H9 (cell line): Measurements from ENCODE around the gene GPR62. TPM values are rescaled to one million over a fixed set of nuclear protein-coding genes. Genes with fewer than 3 reads are reported as not detected.

Source experiments
- DNase-seq: peaks from one replicate; pipeline ENCODE4 v3.0.0-alpha.2; 2017
- H2AFZ ChIP-seq: one replicate; pipeline ENCODE4 v1.6.1; 2013; ENCODE audit warnings: mild to moderate bottlenecking, low read length, control low read depth, moderate library complexity
- H2AK5ac ChIP-seq: 2 replicates; pipeline ENCODE4 v1.6.1; 2013; ENCODE audit warnings: low read length, control low read depth, mixed read lengths; ENCODE audit not compliant: insufficient read length
- H2BK120ac ChIP-seq: one replicate; pipeline ENCODE4 v1.6.1; 2013; ENCODE audit warnings: low read depth, mild to moderate bottlenecking, low read length, control low read depth, inconsistent platforms; ENCODE audit not compliant: poor library complexity, severe bottlenecking
- H2BK12ac ChIP-seq: 2 replicates; pipeline ENCODE4 v1.6.1; 2013; ENCODE audit warnings: low read length, control low read depth, mixed read lengths, low read depth; ENCODE audit not compliant: insufficient read length
- H2BK15ac ChIP-seq: 2 replicates; pipeline ENCODE4 v1.6.1; 2013; ENCODE audit warnings: low read depth, low read length, control low read depth
- H2BK20ac ChIP-seq: one replicate; pipeline ENCODE4 v1.6.1; 2013; ENCODE audit warnings: low read depth, mild to moderate bottlenecking, low read length, control low read depth, inconsistent platforms; ENCODE audit not compliant: poor library complexity, severe bottlenecking
- H2BK5ac ChIP-seq: 2 replicates; pipeline ENCODE4 v1.6.1; 2013; ENCODE audit warnings: low read length, control low read depth, mixed read lengths; ENCODE audit not compliant: insufficient read length
- H3K14ac ChIP-seq: 2 replicates; pipeline ENCODE4 v1.6.1; 2013; ENCODE audit warnings: low read length, control low read depth; ENCODE audit not compliant: insufficient read depth
- H3K18ac ChIP-seq: 2 replicates; pipeline ENCODE4 v1.6.1; 2013; ENCODE audit warnings: low read depth, mild to moderate bottlenecking, mixed read lengths, low read length, control low read depth; ENCODE audit not compliant: insufficient read length
- H3K23ac ChIP-seq: 2 replicates; pipeline ENCODE4 v1.6.1; 2013; ENCODE audit warnings: low read length, control low read depth, mixed read lengths, low read depth; ENCODE audit not compliant: insufficient read length
- H3K23me2 ChIP-seq: 2 replicates; pipeline ENCODE4 v1.6.1; 2013; ENCODE audit warnings: low read depth, mild to moderate bottlenecking, mixed read lengths, low read length, control low read depth; ENCODE audit not compliant: insufficient read length, poor library complexity, severe bottlenecking
- H3K27ac ChIP-seq: 2 replicates; pipeline ENCODE4 v1.5.1; 2013; ENCODE audit warnings: low read length, control low read depth, mixed read lengths, low read depth; ENCODE audit not compliant: insufficient read length
- H3K27me3 ChIP-seq: 2 replicates; pipeline ENCODE4 v1.6.1; 2013; ENCODE audit warnings: low read length, control low read depth, inconsistent platforms; ENCODE audit not compliant: insufficient read depth
- H3K4ac ChIP-seq: 2 replicates; pipeline ENCODE4 v1.6.1; 2013; ENCODE audit warnings: low read depth, mild to moderate bottlenecking, control low read depth, inconsistent platforms, low read length, moderate library complexity
- H3K4me1 ChIP-seq: 2 replicates; pipeline ENCODE4 v1.6.1; 2013; ENCODE audit warnings: low read length, control low read depth, inconsistent platforms; ENCODE audit not compliant: insufficient read depth
- H3K4me2 ChIP-seq: 2 replicates; pipeline ENCODE4 v1.6.1; 2013; ENCODE audit warnings: low read length, control low read depth, mixed read lengths; ENCODE audit not compliant: insufficient read length, insufficient read depth
- H3K56ac ChIP-seq: 2 replicates; pipeline ENCODE4 v1.6.1; 2013; ENCODE audit warnings: low read depth, mild to moderate bottlenecking, mixed read lengths, low read length, control low read depth; ENCODE audit not compliant: insufficient read length
- H3K79me1 ChIP-seq: 2 replicates; pipeline ENCODE4 v1.6.1; 2013; ENCODE audit warnings: low read depth, mild to moderate bottlenecking, moderate library complexity, low read length, control low read depth, inconsistent platforms; ENCODE audit not compliant: insufficient read depth, poor library complexity, severe bottlenecking
- H3K79me2 ChIP-seq: 2 replicates; pipeline ENCODE4 v1.6.1; 2013; ENCODE audit warnings: low read length, control low read depth, inconsistent platforms; ENCODE audit not compliant: insufficient read depth
- H3K9ac ChIP-seq: 2 replicates; pipeline ENCODE4 v1.6.1; 2013; ENCODE audit warnings: low read length, control low read depth, mixed read lengths; ENCODE audit not compliant: insufficient read length; ENCODE audit errors: extremely low read depth
- H3K9me3 ChIP-seq: one replicate; pipeline ENCODE4 v1.6.1; 2013; ENCODE audit warnings: low read depth, low read length, inconsistent platforms; ENCODE audit not compliant: control insufficient read depth
- H3T11ph ChIP-seq: one replicate; pipeline ENCODE4 v1.6.1; 2013; ENCODE audit warnings: mild to moderate bottlenecking, low read length, control low read depth, inconsistent platforms
- H4K20me1 ChIP-seq: one replicate; pipeline ENCODE4 v1.6.1; 2013; ENCODE audit not compliant: control insufficient read depth, insufficient read length, insufficient read depth
- H4K5ac ChIP-seq: 2 replicates; pipeline ENCODE4 v1.6.1; 2013; ENCODE audit warnings: low read depth, mild to moderate bottlenecking, mixed read lengths, low read length, control low read depth; ENCODE audit not compliant: insufficient read length
- H4K8ac ChIP-seq: replicated peaks from 2 replicates; pipeline ENCODE4 v1.6.1; 2013; ENCODE audit warnings: low read length, control low read depth, mixed read lengths, low read depth; ENCODE audit not compliant: insufficient read length
- H4K91ac ChIP-seq: 2 replicates; pipeline ENCODE4 v1.6.1; 2013; ENCODE audit warnings: low read depth, mild to moderate bottlenecking, moderate library complexity, mixed read lengths, low read length, control low read depth; ENCODE audit not compliant: insufficient read length
- H3K27ac Mint-ChIP-seq, 3 experiments: 2 replicates in 2 of 3; 3 replicates in 1 of 3; pipeline ENCODE4 v1.8.0; 2020 to 2021; ENCODE audit warnings: mixed read lengths in 3 of 3, mild to moderate bottlenecking in 1 of 3, moderate library complexity in 1 of 3
- H3K27me3 Mint-ChIP-seq: 2 replicates; pipeline ENCODE4 v1.8.0; 2021; ENCODE audit warnings: low read depth, mild to moderate bottlenecking, moderate library complexity, mixed read lengths
- H3K36me3 Mint-ChIP-seq, 3 experiments: 2 replicates in 2 of 3; 3 replicates in 1 of 3; pipeline ENCODE4 v1.8.0; 2020 to 2021; ENCODE audit warnings: low read depth in 3 of 3, mixed read lengths in 3 of 3; ENCODE audit not compliant: insufficient read depth in 1 of 3
- H3K4me1 Mint-ChIP-seq, 2 experiments: 2 replicates each; pipeline ENCODE4 v1.8.0; 2020; ENCODE audit warnings: mixed read lengths in 2 of 2
- H3K4me3 Mint-ChIP-seq, 2 experiments: 2 replicates in 1 of 2; 3 replicates in 1 of 2; pipeline ENCODE4 v1.8.0; 2020 to 2021; ENCODE audit warnings: mild to moderate bottlenecking in 2 of 2, mixed read lengths in 2 of 2, moderate library complexity in 1 of 2
- H3K9me3 Mint-ChIP-seq, 2 experiments: 2 replicates in 1 of 2; 3 replicates in 1 of 2; pipeline ENCODE4 v1.8.0; 2020; ENCODE audit warnings: mild to moderate bottlenecking in 2 of 2, mixed read lengths in 2 of 2, moderate library complexity in 1 of 2
- CTCF ChIP-seq: fragments of 200-600 bp; sonication (generic); conservative IDR thresholded peaks from 3 replicates; pipeline ENCODE4 v1.8.0; 2021; ENCODE audit warnings: antibody characterized with exemption, mild to moderate bottlenecking
- total RNA-seq: library from RNA; stranded (reverse); gene quantifications from 2 replicates; pipeline ENCODE4 v1.2.1, GENCODE V29; 2021

The GPR62 gene
- total RNA-seq, 1 experiment from 2014 or later, result 0.13 TPM

GRCh38 chr3:51984269-51984647, 29.1 kb downstream of the GPR62 start:
- no peak overlapping the region for H3K27ac Mint-ChIP-seq

More at GRCh38 chr3:51984269-51984647, 29.1 kb downstream of the GPR62 start:
- no peak overlapping the region for H2BK12ac ChIP-seq
- peaks cover 6% of the 10 kb centered on the region for H3K23me2 ChIP-seq
- H4K5ac ChIP-seq, result peak overlapping the region; percentile 36
- no peak overlapping the region for H2AFZ ChIP-seq
- no peak overlapping the region for H3K18ac ChIP-seq
- no peak overlapping the region for H3K23ac ChIP-seq
- H3K79me1 ChIP-seq, result no peaks in the 10 kb centered on the region
- H4K8ac ChIP-seq, result no peak overlapping the region
- peaks cover 0 to 2% of the 10 kb centered on the region in 2 experiments; a peak in 2 of 5 replicates for H3K9me3 Mint-ChIP-seq
- no peak for DNase-seq
- H3K27me3 ChIP-seq, result no peaks in the 10 kb centered on the region
- no peak overlapping the region for H2AK5ac ChIP-seq
- peak overlapping the region; percentile 86 for H3K4me2 ChIP-seq
- H4K91ac ChIP-seq, result peak overlapping the region; percentile 47
- no peak overlapping the region for H2BK15ac ChIP-seq
- H3K56ac ChIP-seq, result no peak overlapping the region
- peaks cover 3% of the 10 kb centered on the region; the same call in 1 of the 2 replicates for H3K4me1 ChIP-seq
- H3K9ac ChIP-seq, result no peak overlapping the region
- peak overlapping the region; percentile 68 to 88; a peak in 4 of 5 replicates for H3K4me3 Mint-ChIP-seq
- no peak overlapping the region for H2BK5ac ChIP-seq
- H4K20me1 ChIP-seq, result peaks cover 3% of the 10 kb centered on the region
- H2BK120ac ChIP-seq, result no peak overlapping the region
- TF ChIP-seq CTCF, result no peak
- no peak overlapping the region for H3T11ph ChIP-seq
- peaks cover 0 to 3% (median 2%) of the 10 kb centered on the region in 3 experiments; a peak in 4 of 7 replicates for H3K36me3 Mint-ChIP-seq
- no peaks in the 10 kb centered on the region for H3K79me2 ChIP-seq
- H3K27ac ChIP-seq, result no peak overlapping the region
- no peak overlapping the region; the same call in 1 of the 2 replicates for H3K14ac ChIP-seq
- H3K9me3 ChIP-seq, result no peaks in the 10 kb centered on the region
- H3K4ac ChIP-seq, result no peak overlapping the region
- no peak overlapping the region for H2BK20ac ChIP-seq
- H3K27me3 Mint-ChIP-seq, result no peaks in the 10 kb centered on the region
- peaks cover 21 to 31% of the 10 kb centered on the region in 2 experiments for H3K4me1 Mint-ChIP-seq
